Endothelial cell of coronary artery (primary cell): Measurements from ENCODE around the gene CD207. TPM values are rescaled to one million over a fixed set of nuclear protein-coding genes. Genes with fewer than 3 reads are reported as not detected.

Experiments
- total RNA-seq: library from RNA; depleted of rRNA; stranded (reverse); fragments of >200 nt; gene quantifications from 2 replicates; pipeline ENCODE4 v1.2.3, GENCODE V29; 2014

The CD207 gene
- under 0.01 TPM in 1 of 2 replicates, not detected in the other for total RNA-seq

GRCh38 chr2:70835643-70836042 is at the start of gene CD207:
TSS of gene CD207 (minus strand) at chr2:70835816. CDS start at chr2:70835776, 40 bp downstream.

GRCh38 chr2:70820499-70820898 is 15.1 kb downstream of the CD207 start, which contains the start of gene CLEC4F:
TSS of gene CLEC4F (minus strand) at chr2:70820599. CDS start at chr2:70820523, 76 bp downstream.

GRCh38 chr2:70790136-70790828 is 45.3 kb downstream of the CD207 start, which contains the start of gene FIGLA:
TSS of gene FIGLA (minus strand) at chr2:70790643. CDS start at chr2:70790638, 5 bp downstream.

Other genes with a start within 250 kb of the CD207 start
- 0.28 and 4.3 TPM in 2 replicates for gene ADD2, start 67.6 kb downstream of the CD207 start, total RNA-seq
- gene FIGLA, start 45.2 kb downstream of the CD207 start, total RNA-seq: not detected in 2 replicates
- gene CLEC4F, start 15.2 kb downstream of the CD207 start, total RNA-seq: under 0.01 TPM in 1 of 2 replicates, not detected in the other
- gene VAX2, start 64.8 kb upstream of the CD207 start, total RNA-seq: 0.75 and 0.81 TPM in 2 replicates
- gene ATP6V1B1, start 100.1 kb upstream of the CD207 start, total RNA-seq: 0.28 TPM in 1 of 2 replicates, not detected in the other
- 0.09 and 0.18 TPM in 2 replicates for gene ANKRD53, start 142.8 kb upstream of the CD207 start, total RNA-seq
- 26.9 and 27.3 TPM in 2 replicates for gene TEX261, start 159.1 kb upstream of the CD207 start, total RNA-seq
- gene NAGK, start 232.8 kb upstream of the CD207 start, total RNA-seq: 60.3 and 66.7 TPM in 2 replicates